ENCODE results near the gene CSRNP2. TPM values are rescaled to one million over a fixed set of nuclear protein-coding genes. Genes with fewer than 3 reads are reported as not detected.

CSRNP2 gene
- total RNA-seq, 1 experiment from 2014 or later = 18.9 TPM

GRCh38 chr12:51056242-51056641 lies 27.2 kb downstream of the CSRNP2 start:
- ATAC-seq (peak; percentile 67), DNase-seq (peak; percentile 84)
- no peaks in the 10 kb centered on the region for H3K27me3 ChIP-seq (ENCODE audit: low read length)
- no peaks in the 10 kb centered on the region for H3F3A ChIP-seq (ENCODE audit: low read length, unreplicated experiment)
- CTCF ChIA-PET = interaction anchor here (0.6 kb wide), 1 partner anchor 282 kb away, joined by 5 read pairs; no protein-coding TSS in a partner anchor
- H3K9me2 ChIP-seq (replicated peaks; ENCODE audit: low read length) = no peaks in the 10 kb centered on the region
- H4K20me1 ChIP-seq (ENCODE audit: low read length) = no peaks in the 10 kb centered on the region
- H3K4me3 ChIP-seq (ENCODE audit: low read length) = no peak overlapping the region
- intact Hi-C loops (cut with micrococcal nuclease) = no loop called here
- H3K79me2 ChIP-seq (ENCODE audit: low read length) = peaks cover 7% of the 10 kb centered on the region; the same call in 1 of the 2 replicates
- H3K36me3 ChIP-seq (ENCODE audit: low read depth, low read length) = peaks cover 59% of the 10 kb centered on the region
- H3K4me1 ChIP-seq (ENCODE audit: insufficient read depth, low read length) = peaks cover 7% of the 10 kb centered on the region; the same call in 1 of the 2 replicates
- POLR2A ChIA-PET (ENCODE audit: unreplicated experiment) = no interaction called here
- no peaks in the 10 kb centered on the region for H3K9me3 ChIP-seq (ENCODE audit: low read length)
- H2AFZ ChIP-seq (ENCODE audit: low read length) = no peak overlapping the region
- no TSS peak for BruUV-seq (replicated peaks)
- TF ChIP-seq EZH2phosphoT487 (IDR thresholded peaks at IDR 0.05; ENCODE audit: borderline replicate concordance, low read length) (no peak), EZH2 (IDR thresholded peaks at IDR 0.05; ENCODE audit: low read length, unreplicated experiment) (no peak), CTCF (conservative IDR thresholded peaks at IDR 0.05; ENCODE audit: low read depth, low read length) (no peak)
- no peak overlapping the region for H3K4me2 ChIP-seq (ENCODE audit: low read length)
- no peak overlapping the region for H3K27ac ChIP-seq (ENCODE audit: low read length)
- H3K9ac ChIP-seq (ENCODE audit: low read length) = no peak overlapping the region

- POLR2A ChIA-PET (ENCODE audit: unreplicated experiment) = no interaction called here
- no peaks in the 10 kb centered on the region for H3K9me3 ChIP-seq (ENCODE audit: low read length)
Observed at GRCh38 chr12:51055060-51055459, 28.3 kb downstream of the CSRNP2 start.

More at GRCh38 chr12:51055060-51055459, 28.3 kb downstream of the CSRNP2 start:
- Histone ChIP-seq H3K4me1 (ENCODE audit: insufficient read depth, low read length) (peaks cover 7% of the 10 kb centered on the region; the same call in 1 of the 2 replicates), H3K27me3 (ENCODE audit: low read length) (no peaks in the 10 kb centered on the region), H2AFZ (ENCODE audit: low read length) (no peak overlapping the region), H3K79me2 (ENCODE audit: low read length) (peaks cover 13% of the 10 kb centered on the region), H3K36me3 (ENCODE audit: low read depth, low read length) (peaks cover 49% of the 10 kb centered on the region), H3K4me2 (ENCODE audit: low read length) (no peak overlapping the region), H3K27ac (ENCODE audit: low read length) (no peak overlapping the region), H3K9ac (ENCODE audit: low read length) (no peak overlapping the region), H3K4me3 (ENCODE audit: low read length) (no peak overlapping the region), H4K20me1 (ENCODE audit: low read length) (no peaks in the 10 kb centered on the region), H3F3A (ENCODE audit: low read length, unreplicated experiment) (no peaks in the 10 kb centered on the region), H3K9me2 (replicated peaks; ENCODE audit: low read length) (no peaks in the 10 kb centered on the region)
- no peak for DNase-seq
- TF ChIP-seq EZH2phosphoT487 (IDR thresholded peaks at IDR 0.05; ENCODE audit: borderline replicate concordance, low read length) (no peak), CTCF (conservative IDR thresholded peaks at IDR 0.05; ENCODE audit: low read depth, low read length) (no peak), EZH2 (IDR thresholded peaks at IDR 0.05; ENCODE audit: low read length, unreplicated experiment) (no peak)
- BruUV-seq (replicated peaks) = no TSS peak
- CTCF ChIA-PET = no interaction called here
- no peak for ATAC-seq
- intact Hi-C loops (cut with micrococcal nuclease) = no loop called here

Measured in PC-3 (cell line).